ENCODE results near the gene PDE1A. TPM values are rescaled to one million over a fixed set of nuclear protein-coding genes. Genes with fewer than 3 reads are reported as not detected.

The PDE1A gene
- total RNA-seq, 4 donors from 2014 or later = 9.2 to 11.0 (median 10.1) TPM

- no peak for TF ChIP-seq CTCF (IDR thresholded peaks at IDR 0.05; ENCODE audit: low read depth)
Observed at GRCh38 chr2:182316950-182317349, 109.9 kb downstream of the PDE1A start.

GRCh38 chr2:182302972-182303371 lies 123.9 kb downstream of the PDE1A start:
- TF ChIP-seq CTCF (IDR thresholded peaks at IDR 0.05; ENCODE audit: low read depth) = no peak

GRCh38 chr2:182302174-182302573 lies 124.7 kb downstream of the PDE1A start:
- TF ChIP-seq CTCF (IDR thresholded peaks at IDR 0.05; ENCODE audit: low read depth) = no peak

- TF ChIP-seq CTCF (IDR thresholded peaks at IDR 0.05; ENCODE audit: low read depth) = no peak
Observed at GRCh38 chr2:182301093-182301492, 125.7 kb downstream of the PDE1A start.

GRCh38 chr2:182300608-182301007 lies 126.2 kb downstream of the PDE1A start:
- no peak for TF ChIP-seq CTCF (IDR thresholded peaks at IDR 0.05; ENCODE audit: low read depth)

- TF ChIP-seq CTCF (IDR thresholded peaks at IDR 0.05; ENCODE audit: low read depth) = no peak
Observed at GRCh38 chr2:182299632-182300031, 127.2 kb downstream of the PDE1A start.

GRCh38 chr2:182298456-182298855 lies 128.4 kb downstream of the PDE1A start:
- TF ChIP-seq CTCF (IDR thresholded peaks at IDR 0.05; ENCODE audit: low read depth) = no peak

All from subcutaneous adipose tissue (tissue), 4 donors.